ENCODE results near the gene LTBP3.
"Not testable (repeated sequence)": the region's sequence is repeated elsewhere in the genome, so short reads cannot be mapped to it uniquely, and the experiment has no call there.

LTBP3 gene

GRCh38 chr11:65524014-65524740 lies 34.0 kb downstream of the LTBP3 start:
- DNase-seq (ENCODE audit: insufficient read length, low spot score) (no peak), FAIRE-seq (no peak)
- no peak for TF ChIP-seq POLR2A (IDR thresholded peaks at IDR 0.05; ENCODE audit: low read depth, low read length)

DNA sequence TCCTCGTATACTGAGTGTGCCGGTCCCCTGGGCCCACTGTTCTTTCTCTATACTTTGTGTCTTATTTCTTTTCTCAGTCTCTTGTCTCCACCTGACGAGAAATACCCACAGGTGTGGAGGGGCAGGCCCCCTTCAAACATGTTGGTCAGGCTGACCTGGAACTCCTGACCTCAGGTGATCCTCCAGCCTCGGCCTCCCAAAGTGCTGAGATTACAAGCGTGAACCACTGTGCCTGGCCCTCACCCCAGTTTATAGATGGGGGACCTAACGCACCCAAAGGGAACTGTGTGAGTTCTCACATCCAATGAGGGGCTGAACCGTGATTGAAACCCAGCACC lies 34.6 kb downstream of the LTBP3 start:
- not testable (repeated sequence) for DNase-seq (ENCODE audit: insufficient read length, low spot score); FAIRE-seq

GRCh38 chr11:65522718-65523630 lies 35.2 kb downstream of the LTBP3 start:
- FAIRE-seq; DNase-seq (ENCODE audit: insufficient read length, low spot score): not testable (repeated sequence)

GRCh38 chr11:65521777-65522521 lies 36.2 kb downstream of the LTBP3 start:
- DNase-seq (ENCODE audit: insufficient read length, low spot score); FAIRE-seq: not testable (repeated sequence)

DNA sequence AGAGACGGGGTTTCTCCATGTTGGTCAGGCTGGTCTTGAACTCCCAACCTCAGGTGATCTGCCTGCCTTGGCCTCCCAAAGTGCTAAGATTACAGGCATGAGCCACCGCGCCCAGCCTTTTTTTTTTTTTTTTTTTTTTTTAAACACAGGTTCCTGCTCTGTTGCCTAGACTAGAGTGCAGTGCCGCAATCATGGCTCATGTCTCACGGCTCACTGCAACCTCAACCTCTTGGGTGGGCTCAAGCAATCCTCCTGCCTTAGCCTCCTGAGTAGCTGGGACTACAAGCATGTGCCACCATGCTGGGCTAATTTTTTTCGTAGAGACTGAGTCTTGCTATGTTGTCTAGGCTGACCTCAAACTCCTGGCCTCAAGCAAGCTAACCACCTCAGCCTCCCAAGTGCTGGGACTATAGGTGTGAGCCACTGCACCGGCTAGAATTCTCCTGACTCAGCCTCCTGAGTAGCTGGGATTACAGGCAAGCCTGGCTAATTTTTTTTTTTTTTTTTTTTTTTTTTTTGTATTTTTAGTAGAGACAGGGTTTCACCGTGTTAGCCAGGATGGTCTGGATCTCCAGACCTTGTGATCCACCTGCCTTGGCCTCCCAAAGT lies 39.1 kb downstream of the LTBP3 start:
- not testable (repeated sequence) for DNase-seq (ENCODE audit: insufficient read length, low spot score); FAIRE-seq

DNA sequence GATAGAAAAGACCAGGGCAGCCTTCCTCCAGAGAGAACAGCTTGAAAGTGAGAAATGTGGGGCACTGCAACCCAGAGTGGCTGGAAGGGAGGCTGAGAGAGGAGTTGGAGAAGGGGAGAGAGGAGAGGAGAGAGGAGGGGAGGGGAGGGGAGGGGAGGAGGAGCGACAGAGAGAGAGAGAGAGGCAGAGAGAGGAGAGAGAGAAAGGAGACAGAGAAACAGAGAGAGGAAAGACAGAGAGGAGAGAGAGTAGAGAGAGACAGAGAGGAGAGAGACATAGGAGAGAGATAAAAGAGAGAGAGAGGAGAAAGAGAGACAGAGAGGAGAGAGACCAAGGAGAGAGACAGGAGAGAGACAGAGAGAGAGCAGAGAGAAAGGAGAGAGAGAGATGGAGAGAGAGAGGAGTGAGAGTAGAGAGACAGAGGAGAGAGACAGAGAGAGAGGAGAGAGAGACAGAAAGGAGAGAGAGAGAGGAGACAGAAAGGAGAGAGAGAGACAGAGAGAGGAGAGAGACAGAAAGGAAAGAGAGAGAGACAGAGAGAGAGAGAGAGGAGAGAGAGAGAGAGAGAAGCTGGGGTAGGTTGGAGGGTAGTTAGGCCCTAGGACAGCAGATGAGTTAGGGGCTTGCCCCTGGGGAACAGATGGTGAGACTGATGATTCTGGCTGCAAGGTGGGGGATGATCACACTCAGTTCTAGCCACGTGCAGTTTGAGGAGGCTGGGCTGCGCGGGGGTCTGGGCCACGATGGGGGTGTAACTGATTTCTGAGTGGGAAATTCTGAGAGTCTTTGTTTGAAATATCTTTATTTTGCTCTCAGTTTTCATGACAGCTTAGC lies 41.8 kb downstream of the LTBP3 start:
- DNase-seq (ENCODE audit: insufficient read length, low spot score) (no peak), FAIRE-seq (no peak)
- no peak for TF ChIP-seq POLR2A (IDR thresholded peaks at IDR 0.05; ENCODE audit: low read depth, low read length)

DNA sequence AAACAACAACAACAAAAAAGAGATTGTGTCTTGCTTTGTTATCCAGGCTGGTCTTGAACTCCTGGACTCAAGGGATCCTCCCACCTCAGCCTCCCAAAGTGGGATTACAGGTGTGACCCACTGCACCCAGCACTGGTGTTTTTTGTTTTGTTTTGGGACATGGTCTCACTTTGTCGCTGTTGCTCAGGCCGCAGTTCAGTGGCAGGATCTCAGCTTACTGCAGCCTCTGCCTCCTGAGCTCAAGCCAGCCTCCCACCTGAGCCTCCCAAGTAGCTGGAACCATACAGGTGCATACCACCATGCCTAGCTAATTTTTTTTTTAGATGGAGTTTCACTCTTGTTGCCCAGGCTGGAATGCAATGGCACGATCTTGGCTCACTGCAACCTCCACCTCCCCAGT lies 45.8 kb downstream of the LTBP3 start:
- DNase-seq (ENCODE audit: insufficient read length, low spot score); FAIRE-seq: not testable (repeated sequence)

DNA sequence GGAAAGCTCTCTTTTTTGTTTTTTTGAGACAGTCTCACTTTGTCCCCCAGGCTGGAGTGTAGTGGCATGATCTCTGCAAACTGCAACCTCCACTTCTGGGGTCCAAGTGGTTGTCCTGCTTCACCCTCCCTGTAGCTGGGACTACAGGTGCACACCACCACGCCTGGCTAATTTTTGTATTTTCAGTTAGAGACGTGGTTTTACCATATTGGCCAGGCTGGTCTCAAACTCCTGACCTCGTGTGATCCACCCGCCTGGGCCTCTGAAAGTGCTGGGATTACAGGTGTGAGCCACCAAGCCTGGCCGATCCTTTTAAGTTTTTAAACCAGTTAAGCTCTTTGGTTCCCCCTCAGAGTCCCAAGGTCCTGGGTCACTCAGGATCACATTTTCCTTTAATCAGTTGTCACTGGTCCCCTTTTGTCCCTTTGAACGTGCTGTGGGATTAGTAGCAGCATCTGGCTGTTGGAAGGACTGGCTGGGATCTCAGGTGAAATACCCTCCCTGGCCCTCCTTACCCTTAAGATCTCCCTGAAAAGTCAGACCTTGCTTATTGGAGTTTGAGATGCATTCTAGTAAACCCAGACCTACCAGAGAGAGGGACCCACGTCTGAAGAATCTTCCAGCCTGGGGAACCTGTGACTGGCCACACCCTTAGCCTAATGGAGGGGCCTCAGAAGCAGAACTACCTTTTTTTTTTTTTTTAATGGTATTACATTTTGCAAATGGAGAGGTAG lies 51.2 kb downstream of the LTBP3 start:
- FAIRE-seq = no peak
- no peak for DNase-seq (ENCODE audit: insufficient read length, low spot score)
- TF ChIP-seq POLR2A (IDR thresholded peaks at IDR 0.05; ENCODE audit: low read depth, low read length) = peak; percentile 53; the same call in 1 of the 2 replicates

GRCh38 chr11:65506290-65506771 lies 51.8 kb downstream of the LTBP3 start:
- DNase-seq (ENCODE audit: insufficient read length, low spot score) = no peak

GRCh38 chr11:65505466-65506289 lies 52.5 kb downstream of the LTBP3 start:
- TF ChIP-seq POLR2A (IDR thresholded peaks at IDR 0.05; ENCODE audit: low read depth, low read length) = no peak
- no peak for FAIRE-seq
- no peak for DNase-seq (ENCODE audit: insufficient read length, low spot score)

More at GRCh38 chr11:65506290-65506771, 51.8 kb downstream of the LTBP3 start:
- FAIRE-seq = no peak
- TF ChIP-seq POLR2A (IDR thresholded peaks at IDR 0.05; ENCODE audit: low read depth, low read length) = no peak

GRCh38 chr11:65504674-65505465 lies 53.3 kb downstream of the LTBP3 start:
- no peak for FAIRE-seq
- TF ChIP-seq POLR2A (IDR thresholded peaks at IDR 0.05; ENCODE audit: low read depth, low read length) = no peak
- DNase-seq (ENCODE audit: insufficient read length, low spot score) = no peak

Data from H54 (cell line).